ENCODE measurements around the gene AKAP4.

DNA sequence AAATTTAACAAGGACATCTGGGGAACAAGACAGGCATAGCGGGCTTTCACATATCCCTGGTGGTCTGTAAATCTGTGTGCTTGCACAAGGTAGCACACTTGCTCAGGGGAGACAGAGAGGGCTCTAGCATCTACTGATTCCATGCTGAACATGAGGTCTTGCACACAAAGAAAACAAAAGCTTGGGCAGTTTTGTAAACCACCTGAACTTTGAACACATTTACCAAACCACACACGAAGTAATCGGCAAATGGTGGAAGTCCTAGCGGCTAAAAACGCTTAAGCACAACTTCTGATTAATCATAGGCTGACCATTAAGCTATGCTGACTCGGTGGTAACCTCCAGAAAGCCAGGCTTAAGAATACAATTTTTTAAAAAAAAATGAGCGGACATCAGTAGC, 52.8 kb downstream of the AKAP4 start:
- TF ChIP-seq, protein P1, sequence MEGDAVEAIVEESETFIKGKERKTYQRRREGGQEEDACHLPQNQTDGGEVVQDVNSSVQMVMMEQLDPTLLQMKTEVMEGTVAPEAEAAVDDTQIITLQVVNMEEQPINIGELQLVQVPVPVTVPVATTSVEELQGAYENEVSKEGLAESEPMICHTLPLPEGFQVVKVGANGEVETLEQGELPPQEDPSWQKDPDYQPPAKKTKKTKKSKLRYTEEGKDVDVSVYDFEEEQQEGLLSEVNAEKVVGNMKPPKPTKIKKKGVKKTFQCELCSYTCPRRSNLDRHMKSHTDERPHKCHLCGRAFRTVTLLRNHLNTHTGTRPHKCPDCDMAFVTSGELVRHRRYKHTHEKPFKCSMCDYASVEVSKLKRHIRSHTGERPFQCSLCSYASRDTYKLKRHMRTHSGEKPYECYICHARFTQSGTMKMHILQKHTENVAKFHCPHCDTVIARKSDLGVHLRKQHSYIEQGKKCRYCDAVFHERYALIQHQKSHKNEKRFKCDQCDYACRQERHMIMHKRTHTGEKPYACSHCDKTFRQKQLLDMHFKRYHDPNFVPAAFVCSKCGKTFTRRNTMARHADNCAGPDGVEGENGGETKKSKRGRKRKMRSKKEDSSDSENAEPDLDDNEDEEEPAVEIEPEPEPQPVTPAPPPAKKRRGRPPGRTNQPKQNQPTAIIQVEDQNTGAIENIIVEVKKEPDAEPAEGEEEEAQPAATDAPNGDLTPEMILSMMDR (IDR thresholded peaks at IDR 0.05; ENCODE audit: low read length): no peak
- no peak for TF ChIP-seq EZH2 (IDR thresholded peaks at IDR 0.05; ENCODE audit: borderline replicate concordance, low read length)

Data from OCI-LY1 (cell line).